Karpas-422 (cell line): ENCODE measurements around the gene MTA2. TPM values are rescaled to one million over a fixed set of nuclear protein-coding genes. Genes with fewer than 3 reads are reported as not detected.
A peak's percentile ranks its signal among the peaks of the same experiment; 100 is the strongest.

ENCODE experiments used
- DNase-seq: peaks from one replicate; pipeline ENCODE4 v3.0.0-alpha.2; 2015
- H2AFZ ChIP-seq: fragments of 200-600 bp; sonication (generic); 2 replicates; pipeline ENCODE4 v1.6.1; 2014; ENCODE audit warnings: antibody characterized with exemption, low read length, mixed read lengths
- H3K27ac ChIP-seq: fragments of 200-600 bp; sonication (generic); 2 replicates; pipeline ENCODE4 v1.5.1; 2014; ENCODE audit warnings: mild to moderate bottlenecking, low read length, moderate library complexity
- H3K27me3 ChIP-seq: fragments of 200-600 bp; sonication (generic); 2 replicates; pipeline ENCODE4 v1.6.1; 2014; ENCODE audit warnings: low read length, mixed read lengths
- H3K36me3 ChIP-seq: fragments of 200-600 bp; sonication (generic); 2 replicates; pipeline ENCODE4 v1.6.1; 2014; ENCODE audit warnings: low read length, mixed read lengths; ENCODE audit not compliant: insufficient read depth
- H3K4me1 ChIP-seq: fragments of 200-600 bp; sonication (generic); 2 replicates; pipeline ENCODE4 v1.6.1; 2014; ENCODE audit warnings: mild to moderate bottlenecking, low read length, mixed read lengths
- H3K4me2 ChIP-seq: fragments of 200-600 bp; sonication (generic); 2 replicates; pipeline ENCODE4 v1.6.1; 2014; ENCODE audit warnings: low read length, low read depth, mild to moderate bottlenecking; ENCODE audit not compliant: poor library complexity, severe bottlenecking
- H3K4me3 ChIP-seq: fragments of 200-600 bp; sonication (generic); 2 replicates; pipeline ENCODE4 v1.5.1; 2014; ENCODE audit warnings: mild to moderate bottlenecking, antibody characterized with exemption, low read length, mixed read lengths
- H3K79me2 ChIP-seq: fragments of 200-600 bp; sonication (generic); 2 replicates; pipeline ENCODE4 v1.6.1; 2014; ENCODE audit warnings: mild to moderate bottlenecking, low read length, mixed read lengths
- H3K9ac ChIP-seq: fragments of 200-600 bp; sonication (generic); 2 replicates; pipeline ENCODE4 v1.6.0; 2014; ENCODE audit warnings: low read length
- H3K9me2 ChIP-seq: fragments of 200-600 bp; sonication (generic), shearing (Covaris generic); replicated peaks from 2 replicates; pipeline ENCODE4 v1.6.0; 2014; ENCODE audit warnings: mild to moderate bottlenecking, low read length, moderate library complexity; ENCODE audit not compliant: insufficient read depth
- H3K9me3 ChIP-seq: fragments of 300-700, 200-600 bp; sonication (generic); 2 replicates; pipeline ENCODE4 v1.6.1; 2014; ENCODE audit warnings: low read length, mixed read lengths
- H4K20me1 ChIP-seq: fragments of 200-600 bp; sonication (generic); 2 replicates; pipeline ENCODE4 v1.6.1; 2014; ENCODE audit warnings: mild to moderate bottlenecking, antibody characterized with exemption, low read length, low read depth; ENCODE audit not compliant: insufficient read depth
- total RNA-seq: library from RNA; depleted of rRNA; stranded (reverse); fragments of >200 nt; shearing (Covaris generic); gene quantifications from 2 replicates; pipeline ENCODE4 v1.2.3, GENCODE V29; 2014; ENCODE audit warnings: low replicate concordance

Gene MTA2
- total RNA-seq, 1 experiment from 2014 or later: 60.2 TPM

DNA sequence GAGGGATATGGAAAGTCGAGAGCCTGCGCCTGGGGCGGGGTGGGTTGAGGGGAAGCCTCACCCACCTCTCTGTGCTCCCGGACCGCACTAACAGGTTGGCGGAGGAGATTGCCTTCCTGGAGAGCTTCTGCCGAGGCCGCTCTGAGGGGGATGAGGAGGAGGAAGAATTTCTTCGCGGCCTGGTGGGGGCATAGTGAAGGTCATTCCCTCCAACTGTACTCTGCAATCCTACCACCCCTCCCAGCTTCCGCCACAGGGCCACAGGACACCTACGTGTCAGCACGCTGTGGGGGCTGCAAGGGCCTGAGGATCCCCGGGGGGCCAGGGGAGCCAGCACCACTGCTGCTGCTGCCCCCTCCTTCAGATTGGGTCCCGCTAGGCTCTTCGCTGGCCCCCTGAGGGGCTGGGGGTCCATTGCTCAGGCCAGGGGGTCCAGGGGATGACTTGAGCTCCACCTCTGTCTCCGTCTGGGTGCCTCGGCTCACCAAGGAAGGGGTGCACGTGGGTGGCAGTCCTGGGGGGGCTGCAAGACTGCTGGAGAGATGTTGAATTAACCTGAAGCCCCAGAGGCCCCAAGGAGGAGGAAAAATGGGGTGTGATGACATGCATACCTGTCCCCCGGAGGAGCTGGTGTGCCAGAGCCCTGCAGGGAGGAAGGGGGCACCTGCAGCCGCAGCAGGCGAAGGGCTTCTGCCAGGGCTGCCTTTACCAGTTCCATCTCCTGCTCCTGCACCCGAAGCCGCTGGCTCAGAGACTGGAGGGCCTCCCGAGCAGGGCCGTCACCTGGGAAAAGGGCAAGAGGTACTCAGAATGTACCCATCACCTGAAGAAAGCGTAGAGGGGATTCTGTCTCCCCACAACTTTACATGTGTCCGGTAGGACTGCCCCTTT, 9.4 kb upstream of the MTA2 start:
- Histone ChIP-seq H3K4me3 (peak overlapping the region; percentile 87), H3K27me3 (no peaks in the 10 kb centered on the region), H4K20me1 (peaks cover 20% of the 10 kb centered on the region; the same call in 1 of the 2 replicates), H3K4me2 (peak overlapping the region; percentile 80), H2AFZ (0 out of 2 replicates have a peak overlapping the region, but pooled peaks have one; percentile 99), H3K4me1 (peaks cover 34% of the 10 kb centered on the region), H3K9me2 (no peaks in the 10 kb centered on the region), H3K9me3 (no peaks in the 10 kb centered on the region), H3K27ac (peak overlapping the region; percentile 52; the same call in 1 of the 2 replicates), H3K9ac (peak overlapping the region; percentile 86), H3K36me3 (peaks cover 6% of the 10 kb centered on the region), H3K79me2 (no peaks in the 10 kb centered on the region)
- DNase-seq: no peak

DNA sequence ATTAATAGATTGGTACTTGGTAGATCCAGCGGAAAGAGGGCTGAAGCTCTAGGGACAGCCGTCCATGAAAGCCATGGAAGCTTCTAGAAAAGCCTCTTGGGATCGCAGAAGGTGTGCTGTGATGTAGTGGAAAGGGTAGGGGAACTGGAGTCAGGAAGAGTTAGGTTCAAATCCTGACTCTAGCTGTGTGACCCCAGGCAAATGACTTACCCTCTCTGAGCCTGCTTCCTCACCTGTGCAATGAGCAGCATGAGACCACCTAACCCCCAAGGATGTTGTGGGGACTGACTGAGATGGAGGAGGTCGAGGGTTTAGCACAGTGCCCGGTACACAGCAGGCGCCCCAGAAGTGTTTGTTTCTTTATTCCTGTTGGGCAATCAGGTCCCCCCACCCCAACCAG, 8.7 kb upstream of the MTA2 start:
- H4K20me1 ChIP-seq: peaks cover 27% of the 10 kb centered on the region; the same call in 1 of the 2 replicates
- H3K4me1 ChIP-seq: peaks cover 34% of the 10 kb centered on the region
- no peaks in the 10 kb centered on the region for H3K27me3 ChIP-seq
- no peaks in the 10 kb centered on the region for H3K79me2 ChIP-seq
- no peaks in the 10 kb centered on the region for H3K9me3 ChIP-seq
- peak overlapping the region; percentile 80 for H3K4me2 ChIP-seq
- H3K9me2 ChIP-seq: no peaks in the 10 kb centered on the region
- H3K4me3 ChIP-seq: no peak overlapping the region
- no peak for DNase-seq
- H2AFZ ChIP-seq: no peak overlapping the region
- peaks cover 13% of the 10 kb centered on the region for H3K36me3 ChIP-seq
- no peak overlapping the region for H3K9ac ChIP-seq
- no peak overlapping the region for H3K27ac ChIP-seq

DNA sequence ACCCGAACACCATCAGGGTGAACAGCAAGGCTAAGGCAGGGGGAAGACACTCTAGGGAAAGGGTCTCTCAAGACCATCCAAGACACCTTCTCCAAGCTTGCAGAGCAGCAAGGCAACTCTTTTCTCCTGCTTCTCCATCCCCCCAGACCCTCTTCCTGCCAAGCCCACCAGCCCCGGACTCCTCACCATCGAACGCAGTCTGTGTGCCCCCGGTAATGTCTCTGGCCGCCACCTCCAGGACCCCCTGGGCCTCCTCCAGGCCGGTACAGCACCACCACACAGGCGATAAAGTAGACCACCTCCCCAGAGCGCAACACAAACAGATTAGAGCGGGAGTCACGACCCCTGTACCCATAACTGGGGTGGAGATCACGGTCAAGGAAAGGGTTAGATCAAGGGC, 7.1 kb upstream of the MTA2 start:
- no peaks in the 10 kb centered on the region for H3K27me3 ChIP-seq
- peaks cover 28% of the 10 kb centered on the region; the same call in 1 of the 2 replicates for H4K20me1 ChIP-seq
- no peaks in the 10 kb centered on the region for H3K9me2 ChIP-seq
- no peak overlapping the region for H3K4me2 ChIP-seq
- H3K4me1 ChIP-seq: peaks cover 34% of the 10 kb centered on the region
- no peak overlapping the region for H3K9ac ChIP-seq
- H3K79me2 ChIP-seq: no peaks in the 10 kb centered on the region
- no peak overlapping the region for H2AFZ ChIP-seq
- peaks cover 14% of the 10 kb centered on the region for H3K36me3 ChIP-seq
- no peak overlapping the region for H3K4me3 ChIP-seq
- H3K27ac ChIP-seq: no peak overlapping the region
- no peak for DNase-seq
- no peaks in the 10 kb centered on the region for H3K9me3 ChIP-seq

DNA sequence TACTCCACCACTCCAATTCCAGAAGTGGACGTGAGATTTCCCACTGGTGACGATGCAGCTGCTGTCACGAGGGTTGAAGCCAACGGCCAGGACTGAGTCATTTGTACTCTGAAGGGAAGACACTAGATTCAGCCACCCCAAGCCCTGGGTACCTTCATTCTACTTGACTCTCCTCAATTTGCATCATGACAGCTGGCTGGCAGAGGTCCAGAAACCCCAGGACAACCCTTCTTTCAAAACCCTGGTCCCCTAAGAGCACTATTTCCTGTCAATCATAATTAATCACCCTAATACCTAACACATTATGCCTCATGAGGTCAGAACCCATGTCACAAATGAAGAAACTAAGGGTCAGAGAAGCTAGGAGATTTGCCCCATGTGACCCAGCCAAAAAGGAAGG, 6.0 kb upstream of the MTA2 start:
- peak; percentile 97 for DNase-seq
- Histone ChIP-seq H3K4me2 (peak overlapping the region; percentile 61), H3K9ac (peak overlapping the region; percentile 42)

DNA sequence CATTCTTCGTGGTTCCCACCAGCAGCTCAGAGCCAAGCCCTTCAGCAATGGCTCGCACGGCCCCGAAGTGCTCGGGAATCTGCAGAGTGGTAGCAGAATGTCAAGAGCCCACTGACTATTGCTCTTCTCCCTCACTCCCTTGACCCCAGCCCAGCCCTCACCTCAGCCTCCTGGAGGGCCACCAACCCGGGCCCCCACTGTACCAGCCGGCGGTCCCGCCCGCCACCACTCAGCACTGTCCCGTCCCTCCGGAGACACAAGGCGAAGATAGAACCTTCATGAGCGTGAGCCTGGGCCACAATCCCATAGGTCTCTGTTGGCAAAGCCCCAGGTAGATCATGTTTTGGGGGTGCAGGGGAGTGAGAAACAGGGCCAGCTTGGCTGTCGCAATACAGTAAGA, 4.2 kb upstream of the MTA2 start:
- Histone ChIP-seq H3K79me2 (peaks cover 7% of the 10 kb centered on the region), H3K9ac (no peak overlapping the region), H3K4me2 (no peak overlapping the region), H4K20me1 (peaks cover 28% of the 10 kb centered on the region; the same call in 1 of the 2 replicates), H3K9me3 (no peaks in the 10 kb centered on the region), H3K9me2 (no peaks in the 10 kb centered on the region), H3K27ac (no peak overlapping the region), H3K4me3 (no peak overlapping the region), H3K36me3 (peaks cover 14% of the 10 kb centered on the region), H3K4me1 (peaks cover 28% of the 10 kb centered on the region), H2AFZ (no peak overlapping the region), H3K27me3 (no peaks in the 10 kb centered on the region)
- DNase-seq: no peak

More for the DNA sequence above, 6.0 kb upstream of the MTA2 start:
- no peaks in the 10 kb centered on the region for H3K9me2 ChIP-seq
- no peaks in the 10 kb centered on the region for H3K27me3 ChIP-seq
- H3K36me3 ChIP-seq: peaks cover 14% of the 10 kb centered on the region
- H3K27ac ChIP-seq: peak overlapping the region; percentile 36
- H4K20me1 ChIP-seq: peaks cover 28% of the 10 kb centered on the region; the same call in 1 of the 2 replicates
- H3K4me3 ChIP-seq: peak overlapping the region; percentile 28; the same call in 1 of the 2 replicates
- H3K9me3 ChIP-seq: no peaks in the 10 kb centered on the region
- H2AFZ ChIP-seq: no peak overlapping the region
- H3K79me2 ChIP-seq: no peaks in the 10 kb centered on the region
- peaks cover 34% of the 10 kb centered on the region for H3K4me1 ChIP-seq

DNA sequence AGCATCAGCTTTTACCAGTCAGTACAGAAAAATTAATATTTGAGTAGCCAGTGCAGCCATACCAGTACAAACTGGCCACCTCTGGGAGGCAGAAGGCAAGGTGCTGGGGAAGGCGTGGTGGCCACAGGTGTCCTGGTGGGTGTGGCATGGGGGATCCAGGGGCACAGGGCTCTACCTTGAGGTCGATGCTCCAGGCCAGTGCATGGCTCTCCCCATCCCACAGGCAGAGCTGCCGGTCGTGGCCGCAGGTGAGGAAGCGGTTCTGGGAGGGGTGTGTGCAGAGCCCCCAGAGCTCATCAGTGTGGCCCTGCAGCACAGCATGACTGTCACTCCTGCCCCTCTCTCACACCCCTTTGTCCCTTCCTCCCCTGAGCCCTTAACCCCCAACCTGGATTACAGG, 3.8 kb upstream of the MTA2 start:
- no peak overlapping the region for H3K27ac ChIP-seq
- no peak overlapping the region for H3K9ac ChIP-seq
- H3K9me2 ChIP-seq: no peaks in the 10 kb centered on the region
- H2AFZ ChIP-seq: no peak overlapping the region
- H3K79me2 ChIP-seq: peaks cover 11% of the 10 kb centered on the region
- H3K36me3 ChIP-seq: peaks cover 14% of the 10 kb centered on the region
- H3K27me3 ChIP-seq: no peaks in the 10 kb centered on the region
- no peak overlapping the region for H3K4me2 ChIP-seq
- peaks cover 28% of the 10 kb centered on the region; the same call in 1 of the 2 replicates for H4K20me1 ChIP-seq
- no peaks in the 10 kb centered on the region for H3K9me3 ChIP-seq
- peaks cover 26% of the 10 kb centered on the region for H3K4me1 ChIP-seq
- no peak for DNase-seq
- no peak overlapping the region for H3K4me3 ChIP-seq

DNA sequence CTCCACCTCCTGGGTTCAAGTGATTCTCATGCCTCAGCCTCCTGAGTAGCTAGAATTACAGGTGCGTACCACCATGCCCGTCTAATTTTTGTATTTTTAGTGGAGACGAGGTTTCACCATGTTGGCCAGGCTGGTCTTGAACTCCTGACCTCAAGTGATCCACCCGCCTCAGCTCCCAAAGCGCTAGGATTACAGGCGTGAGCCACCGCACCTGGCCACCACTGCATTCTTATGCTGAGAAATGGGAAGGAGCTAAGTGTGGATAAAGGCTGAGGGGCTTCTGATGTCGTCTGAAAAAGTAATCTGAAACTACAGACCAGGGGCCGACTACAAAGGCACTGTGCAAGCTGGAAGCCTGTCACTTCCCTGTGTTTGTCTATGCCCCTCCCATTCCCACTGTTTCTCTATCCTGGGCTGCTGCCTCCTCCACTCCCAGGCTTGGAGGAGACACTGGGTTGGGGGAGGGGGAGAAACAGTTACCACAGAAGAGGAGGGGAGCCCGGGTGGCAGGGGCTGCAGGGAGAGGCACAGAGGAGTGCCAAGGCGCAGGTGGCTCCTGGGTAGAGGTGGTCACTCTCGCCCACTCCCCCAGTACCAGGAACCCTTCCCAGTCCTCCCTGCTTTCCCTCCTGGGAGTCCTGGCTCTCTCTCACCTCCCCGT, 2.9 kb upstream of the MTA2 start:
- H3K4me2 ChIP-seq: no peak overlapping the region
- H3K9me2 ChIP-seq: no peaks in the 10 kb centered on the region
- DNase-seq: no peak
- H2AFZ ChIP-seq: no peak overlapping the region
- peaks cover 32% of the 10 kb centered on the region; the same call in 1 of the 2 replicates for H4K20me1 ChIP-seq
- H3K9me3 ChIP-seq: no peaks in the 10 kb centered on the region
- H3K79me2 ChIP-seq: peaks cover 20% of the 10 kb centered on the region
- H3K9ac ChIP-seq: no peak overlapping the region
- peaks cover 35% of the 10 kb centered on the region for H3K4me1 ChIP-seq
- H3K4me3 ChIP-seq: no peak overlapping the region
- no peaks in the 10 kb centered on the region for H3K27me3 ChIP-seq
- peaks cover 20% of the 10 kb centered on the region for H3K36me3 ChIP-seq
- no peak overlapping the region for H3K27ac ChIP-seq

DNA sequence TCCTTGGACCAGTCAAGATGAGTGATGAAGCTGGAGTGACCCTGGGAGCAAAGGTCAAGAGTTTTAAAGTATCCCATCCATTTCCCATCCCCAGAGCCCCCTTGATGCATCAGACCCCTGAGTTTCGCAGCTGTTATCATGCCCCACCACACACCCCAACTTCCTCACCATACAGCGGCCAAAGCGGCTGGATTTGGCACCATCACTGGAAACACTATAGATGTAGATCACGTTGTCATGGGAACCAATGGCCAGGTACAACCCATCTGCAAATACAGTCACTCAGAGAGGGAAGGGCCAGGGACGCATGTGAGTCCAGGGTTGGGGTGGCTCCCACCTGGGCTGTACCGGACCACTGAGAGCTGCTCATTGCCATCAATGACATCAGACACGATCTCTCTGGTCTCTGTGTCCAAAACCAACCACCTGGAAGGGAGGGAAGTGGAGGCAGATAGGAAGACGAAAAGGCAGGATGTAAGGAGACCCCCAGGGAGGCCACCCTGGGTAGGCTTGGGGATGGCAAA, 2.2 kb upstream of the MTA2 start:
- H3K27ac ChIP-seq: no peak overlapping the region
- no peak overlapping the region for H3K9ac ChIP-seq
- H3K27me3 ChIP-seq: no peaks in the 10 kb centered on the region
- DNase-seq: peak; percentile 41
- no peak overlapping the region for H3K4me3 ChIP-seq
- H3K9me2 ChIP-seq: no peaks in the 10 kb centered on the region
- H3K36me3 ChIP-seq: peaks cover 24% of the 10 kb centered on the region
- peaks cover 25% of the 10 kb centered on the region for H3K79me2 ChIP-seq
- no peak overlapping the region for H3K4me2 ChIP-seq
- peaks cover 33% of the 10 kb centered on the region; the same call in 1 of the 2 replicates for H4K20me1 ChIP-seq
- H3K4me1 ChIP-seq: peaks cover 42% of the 10 kb centered on the region
- H2AFZ ChIP-seq: no peak overlapping the region
- no peaks in the 10 kb centered on the region for H3K9me3 ChIP-seq
